ENCODE data around the gene GLB1L3. TPM values are rescaled to one million over a fixed set of nuclear protein-coding genes. Genes with fewer than 3 reads are reported as not detected.

Gene GLB1L3
- total RNA-seq, 1 experiment from 2014 or later, result not detected

- no peak overlapping the region for H3K9ac ChIP-seq (ENCODE audit: low read length)
- no peaks in the 10 kb centered on the region for H3K9me2 ChIP-seq (ENCODE audit: insufficient read depth)
- DNase-seq (ENCODE audit: low read depth, low spot score) (no peak), ATAC-seq (no peak)
- H3K27me3 ChIP-seq (ENCODE audit: insufficient read depth, low read length), result no peaks in the 10 kb centered on the region
- BruUV-seq (replicated peaks), result no TSS peak
- CTCF ChIA-PET, result no interaction called here
- POLR2A ChIA-PET, result no interaction called here
- TF ChIP-seq CTCF (IDR thresholded peaks at IDR 0.05 in 2 of 3, conservative IDR thresholded peaks at IDR 0.05 in 1 of 3; ENCODE audit: borderline replicate concordance in 1 of 3, insufficient read depth in 1 of 3, low read depth in 2 of 3, low read length in 2 of 3) (no peak), ZFX (IDR thresholded peaks at IDR 0.05) (no peak), POLR2AphosphoS5 (IDR thresholded peaks at IDR 0.05; ENCODE audit: low read depth, low read length) (no peak), CEBPB (IDR thresholded peaks at IDR 0.05; ENCODE audit: low read depth) (no peak), EGR1 (IDR thresholded peaks at IDR 0.05; ENCODE audit: low read depth) (no peak), RAD21 (IDR thresholded peaks at IDR 0.05; ENCODE audit: low read depth) (no peak), ELF1 (IDR thresholded peaks at IDR 0.05; ENCODE audit: borderline replicate concordance, low read depth) (no peak), CBX3 (IDR thresholded peaks at IDR 0.05; ENCODE audit: low read depth) (no peak), REST (IDR thresholded peaks at IDR 0.05; ENCODE audit: low read depth) (no peak), TCF7L2 (IDR thresholded peaks at IDR 0.05; ENCODE audit: borderline replicate concordance, extremely low read depth, insufficient read depth, insufficient read length) (no peak), EZH2phosphoT487 (IDR thresholded peaks at IDR 0.05; ENCODE audit: borderline replicate concordance) (no peak), MAX (IDR thresholded peaks at IDR 0.05) (no peak), ATF3 (IDR thresholded peaks at IDR 0.05) (no peak), FOSL1 (IDR thresholded peaks at IDR 0.05; ENCODE audit: low read depth) (no peak), YY1 (IDR thresholded peaks at IDR 0.05; ENCODE audit: extremely low read depth, insufficient replicate concordance, low read depth, low read length) (no peak), POLR2A (IDR thresholded peaks at IDR 0.05; ENCODE audit: borderline replicate concordance, extremely low read depth, insufficient read depth, insufficient read length) (no peak), ZNF274 (IDR thresholded peaks at IDR 0.05; ENCODE audit: low read depth, low read length) (no peak), SIN3A (IDR thresholded peaks at IDR 0.05; ENCODE audit: low read depth) (no peak)
- no peak overlapping the region for H2AFZ ChIP-seq (ENCODE audit: low read depth, low read length, poor library complexity, severe bottlenecking)
- intact Hi-C loops (cut with micrococcal nuclease), result no loop called here
- H3K4me2 ChIP-seq (ENCODE audit: low read length), result no peak overlapping the region
- RAD21 ChIA-PET (ENCODE audit: low non-redundant PET in 1 of 2, low total read pairs in 2 of 2, uncharacterized antibody in 2 of 2, unreplicated experiment in 2 of 2), result no interaction called here
- H3K4me3 ChIP-seq (replicated peaks in 1 of 2; ENCODE audit: low read depth in 1 of 2, low read length in 2 of 2), result no peak overlapping the region
- H3K36me3 ChIP-seq (ENCODE audit: control insufficient read depth in 1 of 2, insufficient read depth in 2 of 2, low read length in 2 of 2), result peaks cover 16 to 18% of the 10 kb centered on the region in 2 experiments
- no peaks in the 10 kb centered on the region for H3K9me3 ChIP-seq (ENCODE audit: control insufficient read depth in 1 of 2, insufficient read depth in 1 of 2, low read depth in 1 of 2, low read length in 2 of 2)
- no peak overlapping the region for H3K27ac ChIP-seq (ENCODE audit: low read depth, low read length)
- no peaks in the 10 kb centered on the region for H3K4me1 ChIP-seq (ENCODE audit: control insufficient read depth in 1 of 2, insufficient read depth in 2 of 2, low read length in 2 of 2)
- H4K20me1 ChIP-seq (ENCODE audit: insufficient read depth), result no peaks in the 10 kb centered on the region
- H3K79me2 ChIP-seq (ENCODE audit: insufficient read depth, low read length), result no peaks in the 10 kb centered on the region
Measured at GRCh38 chr11:134242376-134242775, 33.8 kb upstream of the GLB1L3 start.
